ENCODE measurements around the gene DDI2.

The DDI2 gene

GRCh38 chr1:15605398-15606383 lies 11.6 kb upstream of the DDI2 start:
- DNase-seq: no peak

DNA sequence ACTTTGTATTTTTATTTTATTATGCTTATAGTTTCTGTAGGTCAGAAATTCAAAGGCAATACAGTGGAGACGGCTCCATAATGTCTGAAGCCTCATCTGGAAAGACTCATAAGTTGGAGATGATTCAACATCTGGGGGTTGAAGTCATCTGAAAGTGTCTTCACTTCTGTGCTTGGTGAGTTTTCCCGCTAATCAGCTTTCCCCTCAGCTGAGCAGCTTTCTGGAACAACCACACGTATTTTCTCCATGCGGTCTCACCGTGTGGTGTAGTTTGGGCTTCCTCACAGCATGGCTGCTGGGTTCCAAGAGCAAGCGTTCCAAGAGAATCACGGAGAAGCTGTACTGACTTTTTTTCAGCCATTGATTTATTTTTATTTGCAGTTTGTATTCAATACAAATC lies 7.6 kb upstream of the DDI2 start:
- DNase-seq: no peak

DNA sequence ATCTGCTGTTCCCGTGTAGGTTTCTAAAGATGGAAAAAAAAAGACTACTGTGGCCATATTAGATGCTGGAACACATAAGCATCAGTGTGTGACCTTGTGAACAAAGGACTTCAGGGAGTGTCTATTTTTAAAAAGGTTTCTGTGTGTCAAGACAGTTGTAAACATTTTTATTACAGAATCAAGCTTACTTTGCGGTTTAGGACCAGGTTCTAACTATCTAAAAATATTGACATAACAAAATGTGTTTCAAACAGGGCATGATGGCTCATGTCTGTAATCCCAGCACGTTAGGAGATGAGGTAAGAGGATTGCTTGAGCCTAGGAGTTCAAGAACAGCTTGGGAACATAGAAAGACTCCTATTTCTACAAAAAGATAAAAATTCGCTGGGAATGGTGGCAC lies 7.1 kb upstream of the DDI2 start:
- no peak for DNase-seq

DNA sequence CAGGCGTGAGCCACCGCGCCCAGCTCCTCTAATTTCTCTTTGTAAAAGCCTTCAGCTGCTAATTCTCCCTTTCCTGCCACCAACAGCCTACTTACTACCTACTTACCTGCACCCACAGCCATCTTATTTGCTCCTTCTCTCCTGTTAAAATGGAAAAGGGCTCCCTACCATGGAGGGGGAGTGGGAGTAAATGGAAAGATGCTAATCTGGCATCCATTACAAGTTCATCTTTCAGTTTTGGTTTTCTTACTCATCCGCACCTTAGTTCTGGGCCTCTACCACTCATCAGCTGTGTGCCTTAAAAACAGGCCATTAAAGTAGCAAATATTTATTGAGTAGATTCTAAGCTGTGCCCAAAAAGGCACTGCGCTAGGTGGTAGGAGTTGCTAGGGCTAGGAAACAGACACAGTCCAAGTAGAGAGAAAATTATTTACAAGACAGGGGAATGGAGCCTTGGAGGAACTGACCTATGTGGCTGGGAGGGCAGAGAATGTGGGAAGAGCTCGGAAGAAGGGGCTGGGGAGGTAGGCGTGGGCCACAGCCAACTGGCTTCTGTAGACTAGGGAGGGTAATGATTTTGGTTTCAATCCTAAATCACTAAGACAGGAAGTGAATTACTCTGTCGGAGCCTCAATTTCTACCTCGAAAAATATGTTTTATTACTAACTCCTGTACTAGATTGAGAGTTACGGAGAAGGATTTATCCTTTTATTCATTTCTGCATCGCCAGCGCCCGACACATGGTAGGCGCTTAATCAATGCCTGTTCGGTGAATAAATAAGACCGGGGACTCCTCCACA lies 685 bp upstream of the DDI2 start:
- no peak for DNase-seq

DNA sequence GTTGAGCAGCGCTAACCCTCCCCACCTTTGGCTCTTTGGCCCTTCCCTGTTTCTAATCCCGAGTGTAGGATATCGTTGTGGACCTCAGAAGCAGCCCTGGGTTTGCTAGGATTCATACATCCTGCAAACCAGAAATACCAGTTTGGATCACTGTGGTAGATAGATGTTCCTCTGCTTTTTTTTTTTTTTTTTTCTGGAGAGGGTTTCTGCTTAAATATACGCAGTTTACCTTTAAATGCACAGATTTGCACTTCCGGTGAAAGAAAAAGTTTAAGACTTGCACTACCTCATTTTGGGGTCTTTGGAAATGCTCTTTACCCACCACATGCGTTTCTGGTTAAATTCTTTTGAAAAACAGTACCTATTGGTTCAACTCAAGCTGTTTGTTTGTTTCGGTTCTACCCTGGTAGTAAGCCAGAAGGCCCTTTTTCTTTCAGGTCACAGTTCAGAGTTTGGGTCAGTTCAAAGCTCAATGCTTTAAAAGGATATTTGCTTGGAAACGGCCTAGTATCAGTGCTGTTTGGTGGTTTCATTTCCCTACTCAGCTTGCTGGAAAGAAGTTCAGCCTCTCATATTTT lies 908 bp downstream of the DDI2 start:
- DNase-seq: no peak

DNA sequence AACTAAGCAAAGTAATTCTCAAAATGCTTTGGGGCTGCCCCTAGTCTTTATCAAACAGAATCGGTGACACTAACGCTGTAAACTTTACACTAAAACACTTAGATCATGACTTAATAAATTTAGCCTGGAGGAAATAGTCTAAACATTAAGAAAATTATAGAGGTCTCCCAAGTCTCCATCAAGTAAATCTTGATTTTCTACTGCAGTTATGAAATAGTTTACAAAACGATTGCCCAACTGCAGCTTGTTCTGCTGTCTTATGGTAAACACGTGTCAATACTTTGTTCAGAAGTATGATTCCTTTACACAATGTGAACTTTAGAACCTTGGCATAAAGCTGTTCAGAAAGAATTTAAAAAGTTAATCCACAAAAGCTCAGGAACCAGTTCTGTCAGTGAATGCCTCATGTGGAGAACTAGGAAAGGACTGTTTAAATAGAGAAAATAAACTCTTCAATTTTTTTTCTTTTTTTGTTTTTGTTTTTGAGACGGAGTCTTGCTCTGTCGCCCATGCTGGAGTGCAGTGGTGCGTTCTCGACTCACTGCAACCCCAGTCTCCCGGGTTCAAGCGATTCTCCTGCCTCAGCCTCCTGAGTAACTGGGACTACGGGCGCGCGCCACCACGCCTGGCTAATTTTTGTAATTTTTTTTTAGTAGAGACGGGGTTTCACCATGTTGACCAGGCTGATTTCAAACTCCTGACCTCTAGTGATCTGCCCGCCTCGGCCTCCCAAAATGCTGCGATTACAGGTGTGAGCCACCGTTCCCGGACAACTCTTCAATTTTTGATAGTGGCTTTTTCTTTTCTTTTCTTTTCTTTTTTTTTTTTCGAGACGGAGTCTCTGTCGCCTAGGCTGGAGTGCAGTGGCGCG lies 1.6 kb downstream of the DDI2 start:
- DNase-seq: no peak

GRCh38 chr1:15620155-15620545 lies 2.9 kb downstream of the DDI2 start:
- DNase-seq: no peak

- DNase-seq: no peak
Observed at GRCh38 chr1:15620902-15621682, 3.8 kb downstream of the DDI2 start.

DNA sequence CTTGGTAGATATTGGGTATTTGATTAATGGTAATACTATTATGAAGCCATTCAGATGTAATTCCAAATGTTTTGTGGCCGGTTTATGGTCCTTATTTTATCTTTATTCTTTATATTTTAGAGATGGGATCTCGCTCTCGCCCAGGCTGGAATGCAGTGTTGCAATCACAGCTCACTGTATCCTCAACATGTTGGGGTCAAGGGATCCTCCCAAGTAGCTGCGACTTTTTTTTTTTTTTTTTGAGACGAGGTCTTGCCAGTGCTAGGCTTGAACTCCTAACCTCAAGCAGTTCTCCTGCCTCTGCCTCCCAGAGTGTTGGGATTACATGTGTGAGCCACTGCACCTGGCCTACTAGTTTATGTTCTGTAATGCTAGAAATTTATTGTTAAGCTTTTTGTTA lies 4.7 kb downstream of the DDI2 start:
- no peak for DNase-seq

DNA sequence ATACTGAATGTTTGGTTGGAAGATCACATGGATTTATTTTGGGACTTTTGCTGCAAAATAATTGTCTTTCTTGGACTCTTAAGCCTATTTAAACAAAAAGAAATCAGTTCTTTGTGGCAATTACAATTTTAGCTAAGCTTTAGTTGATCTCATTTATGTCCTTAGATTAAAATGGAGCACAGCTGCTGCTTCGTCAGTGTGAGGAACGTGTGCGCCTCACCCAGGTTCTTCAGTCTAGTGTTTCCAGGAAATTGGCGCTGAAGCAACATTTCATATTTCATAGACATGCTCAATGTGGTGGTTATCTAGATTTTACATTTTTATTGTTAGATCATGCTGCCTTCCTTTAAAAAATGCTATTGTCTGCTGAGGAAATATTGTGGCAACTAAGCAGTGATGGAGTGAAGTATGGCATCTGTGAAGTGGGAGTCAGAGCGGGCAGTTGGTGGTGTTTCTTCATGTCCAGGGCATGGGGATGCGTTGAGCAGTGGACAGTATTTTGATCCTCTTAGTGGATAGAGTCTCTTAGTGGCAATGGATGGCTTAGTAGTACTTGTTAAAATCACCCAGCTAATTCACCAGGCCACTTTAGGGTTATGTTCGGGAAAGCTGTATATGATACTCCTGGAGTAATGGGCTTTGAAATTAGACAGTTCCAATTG lies 5.6 kb downstream of the DDI2 start:
- DNase-seq: no peak

- no peak for DNase-seq
Observed at GRCh38 chr1:15623435-15623834, 6.2 kb downstream of the DDI2 start.

GRCh38 chr1:15624133-15624714 lies 7.0 kb downstream of the DDI2 start:
- no peak for DNase-seq

DNA sequence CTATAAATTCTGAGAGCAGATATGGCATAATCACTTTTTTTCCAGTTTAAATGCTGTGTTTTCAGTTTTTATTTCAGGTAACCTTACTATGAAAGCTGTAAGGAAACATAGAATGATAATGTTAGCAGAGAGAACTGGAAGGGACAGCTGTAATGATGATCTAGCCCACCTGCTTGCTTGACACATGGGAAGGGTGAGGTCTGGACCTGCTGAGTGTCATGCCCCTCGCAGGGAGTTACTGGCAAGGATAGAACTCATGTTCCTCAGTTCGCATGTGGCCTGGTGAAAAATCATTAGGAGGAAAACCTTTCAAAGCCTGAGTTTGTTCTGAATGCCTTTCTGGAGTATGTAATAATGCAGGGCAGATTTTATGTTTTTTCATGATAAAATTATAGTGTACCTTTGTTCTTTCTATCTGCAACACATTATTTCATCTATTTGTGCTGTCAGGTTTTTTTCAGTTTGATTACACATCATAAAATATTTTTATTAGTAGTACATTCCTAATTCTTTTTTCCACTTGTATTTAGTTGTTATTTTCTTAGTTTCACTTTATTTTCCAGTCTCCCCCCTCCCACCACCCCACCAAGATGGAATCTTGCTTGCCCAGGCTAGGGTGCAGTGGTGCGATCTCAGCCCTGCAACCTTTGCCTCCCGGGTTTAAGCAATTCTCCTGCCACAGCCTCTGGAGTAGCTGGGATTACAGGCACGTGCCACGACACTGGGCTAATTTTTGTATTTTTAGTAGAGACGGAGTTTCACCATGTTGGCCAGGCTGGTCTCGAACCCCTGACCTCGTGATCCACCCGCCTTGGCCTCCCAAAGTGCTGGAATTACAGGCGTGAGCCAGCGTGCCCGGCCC lies 8.0 kb downstream of the DDI2 start:
- no peak for DNase-seq

- no peak for DNase-seq
Observed at GRCh38 chr1:15626269-15626950, 9.2 kb downstream of the DDI2 start.

- DNase-seq: no peak
Observed at GRCh38 chr1:15627343-15627988, 10.2 kb downstream of the DDI2 start.

DNA sequence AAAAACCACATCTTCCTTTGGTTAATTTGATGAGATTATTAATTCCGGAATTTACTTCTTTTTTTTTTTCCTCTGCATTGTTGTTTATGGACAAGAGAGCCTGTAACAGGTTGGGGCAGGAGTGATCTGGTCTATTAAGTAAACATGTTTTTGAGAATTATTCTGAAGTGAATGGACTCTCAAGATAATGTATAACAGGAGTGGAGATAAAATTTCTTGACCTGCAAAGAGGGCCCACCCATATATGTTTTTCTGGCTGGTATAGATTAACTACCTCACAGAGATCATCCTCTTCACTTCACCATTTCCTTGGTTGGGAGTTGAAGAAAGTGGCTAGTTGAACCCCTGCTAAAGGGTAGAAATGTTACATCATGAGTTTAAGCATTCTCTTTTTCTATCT lies 10.7 kb downstream of the DDI2 start:
- no peak for DNase-seq

GRCh38 chr1:15633756-15634420 lies 16.6 kb downstream of the DDI2 start:
- DNase-seq: no peak

GRCh38 chr1:15636436-15636835 lies 19.2 kb downstream of the DDI2 start:
- no peak for DNase-seq
